Right ventricle myocardium superior (tissue), 1 donor: Measurements from ENCODE around the gene CERS6. TPM values are rescaled to one million over a fixed set of nuclear protein-coding genes. Genes with fewer than 3 reads are reported as not detected.
A peak's percentile ranks its signal among the peaks of the same experiment; 100 is the strongest.

Experiments
- ATAC-seq: fragments of 200-7000 bp; cut with Tn5 transposase; one replicate; pipeline ENCODE4 v1.9.1; 2020; ENCODE audit warnings: mild to moderate bottlenecking; ENCODE audit not compliant: poor library complexity
- DNase-seq: peaks from one replicate; pipeline ENCODE4 v3.0.0-alpha.2; 2020
- intact Hi-C: fragments of 100-400 bp; cut with DNase I; formaldehyde crosslinking; loops from one replicate; pipeline ENCODE4 v1.11.2; 2022
- total RNA-seq: library from RNA; stranded (reverse); fragmentation: NEBNext Ultra II Directional; extraction: Animal tissue kit (Norgen Biotek cat#: 25700); gene quantifications from one replicate; pipeline ENCODE4 v1.2.1, GENCODE V29; 2021
- donor health status: DM: no; HTN: yes; CAD: no; lungs with severe emphysema.

Gene CERS6
- total RNA-seq, 1 donor from 2014 or later = 66.7 TPM

DNA sequence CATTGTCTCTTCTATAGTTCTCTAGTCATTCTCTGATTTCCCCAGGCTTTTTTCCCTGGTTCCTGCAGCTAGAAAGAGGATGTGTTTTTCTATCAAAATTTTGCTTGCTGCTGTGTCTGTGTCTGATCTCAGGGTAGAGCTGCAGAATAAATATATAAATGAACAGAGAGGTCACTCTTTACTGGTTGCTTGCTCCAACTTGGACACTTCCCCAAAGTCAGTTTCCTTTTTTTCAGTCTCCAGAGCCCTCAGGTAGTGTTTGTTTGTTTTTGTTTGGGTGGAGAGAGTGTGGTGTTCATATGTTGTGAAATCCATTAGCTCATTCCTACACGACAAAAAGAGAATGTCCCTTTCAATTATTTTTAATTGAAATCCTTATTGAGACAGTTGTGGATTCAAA lies 85.8 kb downstream of the CERS6 start:
- intact Hi-C loops = no loop called here
- DNase-seq = no peak
- no peak for ATAC-seq

GRCh38 chr2:168543037-168543436 lies 87.0 kb downstream of the CERS6 start:
- intact Hi-C loops = no loop called here
- DNase-seq (no peak), ATAC-seq (no peak)

- intact Hi-C loops = no loop called here
- no peak for ATAC-seq
These were observed 87.9 kb downstream of the CERS6 start for GRCh38 chr2:168543935-168544334.

DNA sequence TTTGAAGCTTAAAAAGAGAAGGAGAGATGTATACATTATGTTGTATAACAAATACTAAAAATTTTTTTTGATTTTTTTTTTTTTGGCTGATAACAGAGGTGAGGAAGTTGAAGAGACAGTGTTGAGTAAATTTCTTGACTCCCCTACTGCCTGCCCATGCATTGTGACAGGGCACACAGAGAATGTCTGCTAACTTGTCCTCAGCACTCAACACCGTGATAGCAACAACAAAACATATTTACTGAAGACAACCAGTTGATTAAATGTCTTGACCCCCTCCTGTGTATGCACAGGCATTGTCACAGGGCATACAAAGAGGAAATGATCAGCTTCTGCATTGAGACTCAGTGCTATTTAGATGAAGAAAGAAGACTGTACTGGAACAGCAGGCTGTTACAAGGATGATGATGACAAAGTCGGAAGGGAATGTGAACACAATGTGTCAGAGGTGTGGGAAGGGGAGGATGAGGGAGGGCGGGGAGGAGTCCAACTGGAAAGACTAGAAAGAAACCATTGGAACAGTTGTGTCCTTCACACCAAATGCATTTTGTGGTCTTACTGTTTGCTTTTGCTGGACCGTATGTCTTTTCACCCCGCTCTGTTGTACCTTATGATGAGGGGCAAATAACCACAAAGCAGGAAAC lies 89.5 kb downstream of the CERS6 start:
- intact Hi-C loops = no loop called here
- ATAC-seq (peak; percentile 83), DNase-seq (no peak)

More at GRCh38 chr2:168543935-168544334, 87.9 kb downstream of the CERS6 start:
- no peak for DNase-seq

- ATAC-seq (peak; percentile 61), DNase-seq (peak; percentile 53)
- intact Hi-C loops = no loop called here
These were observed 94.6 kb downstream of the CERS6 start for GRCh38 chr2:168550670-168551069.

GRCh38 chr2:168552450-168552856 lies 96.4 kb downstream of the CERS6 start:
- DNase-seq (no peak), ATAC-seq (no peak)
- intact Hi-C loops = no loop called here

DNA sequence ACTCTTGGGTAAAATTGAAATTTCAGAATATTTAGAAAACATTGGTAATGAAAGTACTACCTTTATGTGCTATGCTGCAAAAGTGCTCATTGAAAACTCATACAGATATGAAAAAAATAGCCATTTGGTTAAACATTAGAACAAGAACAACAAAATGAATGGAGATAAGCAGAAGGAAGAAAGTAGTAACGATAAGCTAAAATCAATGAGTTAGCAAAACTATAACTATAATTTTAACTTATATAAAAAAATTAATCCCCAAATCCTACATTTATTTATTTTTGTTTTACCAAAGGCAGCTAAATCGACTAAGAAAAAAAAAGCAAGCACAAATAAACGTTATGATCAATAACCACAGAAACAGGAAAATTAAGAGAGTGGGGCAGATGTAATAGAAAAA lies 99.2 kb downstream of the CERS6 start:
- intact Hi-C loops = no loop called here
- ATAC-seq = no peak
- no peak for DNase-seq

DNA sequence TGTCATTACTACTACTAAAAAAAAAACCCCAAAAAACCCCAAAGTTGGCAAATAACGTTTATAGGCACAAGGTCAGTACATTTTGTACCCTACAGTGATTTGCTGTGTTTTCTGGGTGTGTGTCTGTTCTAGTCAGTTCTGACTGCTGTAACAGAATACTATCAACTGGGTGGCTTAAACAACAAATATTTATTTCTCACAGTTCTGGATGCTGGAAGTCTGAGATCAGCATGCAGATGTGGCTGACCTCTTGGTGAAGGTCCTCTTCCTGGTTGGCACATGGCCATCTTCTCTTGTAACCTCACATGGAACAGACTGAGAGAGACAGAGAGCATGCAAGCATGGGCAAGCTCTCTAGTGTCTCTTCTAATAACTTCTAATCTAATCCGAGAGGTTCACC lies 103.1 kb downstream of the CERS6 start:
- no peak for DNase-seq
- peak; percentile 54 for ATAC-seq
- intact Hi-C loops = no loop called here

GRCh38 chr2:168560817-168561499 lies 104.9 kb downstream of the CERS6 start:
- ATAC-seq (peak; percentile 25), DNase-seq (no peak)
- intact Hi-C loops = no loop called here

DNA sequence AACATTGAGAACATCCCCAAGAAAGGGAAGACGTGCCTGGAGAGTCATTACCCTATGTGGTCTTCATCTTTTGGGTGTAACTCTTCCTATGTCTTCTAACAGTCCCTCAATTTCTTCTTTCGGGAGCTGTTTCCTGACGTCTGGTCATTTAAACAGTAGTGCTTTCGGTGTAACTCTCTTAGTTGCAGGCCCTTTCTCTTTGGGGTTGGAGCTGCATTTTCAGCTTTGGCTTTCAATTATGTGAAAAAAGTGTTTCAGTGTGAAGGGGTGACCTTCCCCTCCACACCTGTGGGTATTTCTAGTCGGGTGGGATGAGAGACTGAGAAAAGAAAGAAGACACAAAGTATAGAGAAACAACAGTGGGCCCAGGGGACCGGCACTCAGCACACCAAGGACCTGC lies 105.9 kb downstream of the CERS6 start:
- intact Hi-C loops = no loop called here
- no peak for ATAC-seq
- no peak for DNase-seq

DNA sequence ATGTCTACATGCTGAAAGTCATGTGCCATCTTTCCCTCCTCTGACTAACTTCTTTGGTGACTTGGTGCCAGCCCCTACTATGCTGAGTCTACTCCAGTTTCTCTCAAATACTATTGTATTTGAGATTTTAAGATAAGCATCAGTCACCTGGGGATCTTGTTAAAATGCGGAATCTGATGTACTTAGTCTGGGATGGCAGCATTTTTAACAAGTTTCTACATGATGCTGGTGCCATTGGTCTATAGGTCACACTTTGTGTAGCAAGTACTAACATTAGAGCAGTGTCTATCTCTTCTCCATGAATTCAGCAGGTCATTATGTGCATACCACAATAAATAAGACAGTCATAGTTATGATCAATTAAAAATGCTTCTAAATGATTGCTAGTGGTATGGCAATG lies 106.9 kb downstream of the CERS6 start:
- no peak for DNase-seq
- intact Hi-C loops = no loop called here
- ATAC-seq = no peak

GRCh38 chr2:168564641-168565040 lies 108.6 kb downstream of the CERS6 start:
- DNase-seq (no peak), ATAC-seq (no peak)
- intact Hi-C loops = no loop called here

DNA sequence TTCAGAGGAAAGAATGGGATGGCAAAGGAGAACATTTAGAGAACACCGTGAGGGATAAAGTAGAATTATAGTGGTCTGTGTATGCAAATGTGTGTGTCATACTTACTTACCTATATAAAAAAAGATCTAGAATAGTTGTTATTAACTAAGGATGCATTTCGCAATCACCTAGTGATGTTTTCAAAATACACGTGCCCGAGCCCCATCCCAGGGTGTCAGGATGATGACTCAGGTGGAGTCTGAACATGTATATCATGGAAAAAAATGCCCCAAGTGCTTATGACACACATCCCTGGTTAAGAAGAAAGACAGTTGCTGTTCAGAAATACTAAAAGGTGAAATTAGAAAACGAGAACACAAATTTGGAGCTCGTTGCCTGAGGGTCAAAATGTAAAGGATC lies 109.0 kb downstream of the CERS6 start:
- no peak for DNase-seq
- no peak for ATAC-seq
- intact Hi-C loops = no loop called here

- DNase-seq = no peak
- ATAC-seq = no peak
- intact Hi-C loops = no loop called here
These were observed 109.4 kb downstream of the CERS6 start for GRCh38 chr2:168565512-168565911.

DNA sequence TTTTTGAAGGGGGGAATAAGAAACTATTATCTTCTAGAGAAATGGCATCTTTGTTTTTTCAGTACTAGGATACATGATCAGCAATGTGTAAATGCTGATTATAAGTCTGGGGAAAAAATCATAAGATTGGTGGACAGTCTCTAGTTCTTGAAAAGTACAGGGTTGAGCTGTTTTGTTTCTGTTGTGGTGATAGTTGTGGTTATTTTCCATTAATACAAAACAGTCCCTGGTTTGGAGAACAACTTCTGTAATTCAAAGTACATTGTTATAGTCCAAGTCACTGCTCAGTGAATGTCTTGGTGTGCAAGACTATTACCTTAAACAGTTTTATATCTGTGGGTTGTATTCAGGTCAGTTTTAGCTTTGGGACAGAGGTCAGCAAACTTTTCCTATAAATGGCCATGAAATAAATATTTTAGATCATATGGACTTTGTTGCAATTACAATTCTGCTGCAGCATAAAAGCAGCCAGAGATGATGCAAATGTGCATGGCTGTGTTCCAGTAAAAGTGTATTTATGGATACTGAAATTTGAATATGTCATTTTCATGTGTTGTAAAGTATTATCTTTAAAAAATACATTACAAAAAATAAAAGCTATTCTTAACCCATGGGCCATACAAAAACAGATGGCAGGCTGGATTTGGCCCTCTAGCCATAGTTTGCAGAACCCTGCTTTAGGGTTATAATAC lies 111.0 kb downstream of the CERS6 start:
- DNase-seq (no peak), ATAC-seq (no peak)
- intact Hi-C loops = no loop called here

- DNase-seq (no peak), ATAC-seq (peak; percentile 13)
- intact Hi-C loops = no loop called here
These were observed 111.8 kb downstream of the CERS6 start for GRCh38 chr2:168567836-168568235.

DNA sequence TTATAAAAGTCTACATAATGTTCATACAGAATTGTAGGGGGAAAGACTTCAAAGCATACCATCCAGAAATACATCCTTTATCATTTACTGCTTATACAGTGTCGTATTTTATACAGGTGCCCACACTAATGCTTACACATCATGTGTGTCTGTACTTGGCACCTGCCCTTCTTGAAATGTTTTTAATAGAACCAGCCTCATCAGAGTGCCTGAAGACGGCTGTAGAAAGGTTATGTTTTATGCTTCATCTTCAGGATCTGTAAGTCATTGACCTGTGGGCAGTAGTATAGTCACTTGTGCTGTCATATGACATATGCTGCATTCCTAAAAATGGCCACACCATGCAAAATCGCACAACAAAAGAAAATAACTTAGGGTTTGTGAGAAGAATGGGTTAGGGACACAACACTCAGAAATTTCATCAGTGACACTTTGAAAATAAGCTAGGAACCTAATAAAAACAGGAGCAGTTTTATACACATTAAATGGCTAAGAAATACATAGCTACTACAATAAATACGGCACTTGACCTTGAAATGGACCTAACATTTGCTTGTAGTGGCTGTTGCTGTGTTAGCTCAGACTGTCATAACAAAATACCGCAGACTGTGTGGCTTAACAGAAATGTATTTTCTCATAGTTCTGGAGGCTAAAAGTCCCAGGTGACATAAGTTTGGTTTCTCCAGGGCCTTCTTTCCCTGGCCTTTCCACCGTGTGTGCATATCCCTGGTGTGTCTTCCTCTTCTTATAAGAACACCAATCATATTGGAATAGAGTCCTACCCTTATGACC lies 112.6 kb downstream of the CERS6 start:
- no peak for DNase-seq
- intact Hi-C loops = no loop called here
- peak; percentile 79 for ATAC-seq

- DNase-seq = no peak
- ATAC-seq = no peak
- intact Hi-C loops = no loop called here
These were observed 115.0 kb downstream of the CERS6 start for GRCh38 chr2:168571061-168571460.

GRCh38 chr2:168573128-168573903 lies 117.2 kb downstream of the CERS6 start:
- ATAC-seq (no peak), DNase-seq (no peak)
- intact Hi-C loops = no loop called here
